ENCODE measurements around the gene PCBP3.

DNA sequence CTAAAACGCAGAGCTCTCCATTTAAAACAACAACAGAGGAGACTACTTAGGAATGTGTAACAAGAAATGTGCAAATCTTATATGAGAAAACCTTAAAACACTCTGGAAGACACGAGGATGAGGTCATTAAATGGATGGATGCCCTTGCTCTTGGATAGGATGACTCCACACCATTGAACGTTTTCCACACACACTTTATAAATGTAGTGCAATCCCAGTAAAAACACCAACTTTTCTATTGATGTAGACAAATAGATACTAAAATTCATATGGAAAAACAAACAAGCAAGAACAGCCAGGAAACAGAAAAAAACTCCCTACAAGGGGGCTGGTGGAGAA lies 319.7 kb downstream of the PCBP3 start:
- TF ChIP-seq ZNF274 (IDR thresholded peaks at IDR 0.05; ENCODE audit: low read depth, low read length): no peak
- no peak for TF ChIP-seq YY1 (IDR thresholded peaks at IDR 0.05; ENCODE audit: insufficient read depth, insufficient read length)
- TF ChIP-seq SUZ12 (IDR thresholded peaks at IDR 0.05; ENCODE audit: extremely low read depth, insufficient read depth, insufficient read length): no peak
